GM12801 (cell line): ENCODE measurements around the gene ACBD5.

ENCODE experiments used
- TF ChIP-seq, protein P1 (sequence below): IDR thresholded peaks from one replicate; pipeline ENCODE4 v1.5.1; 2011; ENCODE audit warnings: control low read depth; ENCODE audit not compliant: insufficient read length; ENCODE audit errors: extremely low read depth

The ACBD5 gene

DNA sequence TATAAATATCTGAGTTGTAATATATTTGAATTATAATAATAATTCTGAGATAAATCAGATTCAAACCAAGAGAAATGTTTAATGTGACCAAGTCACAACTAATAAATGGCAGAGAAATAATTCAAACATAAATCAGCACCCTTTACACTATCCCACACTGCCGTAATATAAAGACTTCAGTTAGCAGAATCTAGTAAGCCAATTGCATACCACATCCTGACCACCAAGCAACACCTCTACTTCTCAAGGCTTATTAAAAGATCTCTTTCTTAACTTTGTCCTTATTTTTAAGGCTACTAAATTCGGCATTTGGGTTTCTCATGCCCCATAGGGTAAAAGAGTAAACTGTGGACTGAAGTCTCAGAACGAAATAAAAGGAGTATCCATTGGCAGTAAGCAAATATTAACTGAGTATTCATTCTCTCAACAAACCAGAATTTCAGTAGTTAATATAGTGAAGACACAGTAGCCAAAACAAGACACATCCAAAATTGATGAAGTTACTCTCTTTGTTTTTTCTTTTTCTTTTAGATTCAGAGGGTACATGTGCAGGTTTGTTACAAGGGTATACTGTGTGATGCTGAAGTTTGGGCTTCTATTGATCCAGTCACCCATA lies 14.8 kb downstream of the ACBD5 start:
- TF ChIP-seq, protein P1, sequence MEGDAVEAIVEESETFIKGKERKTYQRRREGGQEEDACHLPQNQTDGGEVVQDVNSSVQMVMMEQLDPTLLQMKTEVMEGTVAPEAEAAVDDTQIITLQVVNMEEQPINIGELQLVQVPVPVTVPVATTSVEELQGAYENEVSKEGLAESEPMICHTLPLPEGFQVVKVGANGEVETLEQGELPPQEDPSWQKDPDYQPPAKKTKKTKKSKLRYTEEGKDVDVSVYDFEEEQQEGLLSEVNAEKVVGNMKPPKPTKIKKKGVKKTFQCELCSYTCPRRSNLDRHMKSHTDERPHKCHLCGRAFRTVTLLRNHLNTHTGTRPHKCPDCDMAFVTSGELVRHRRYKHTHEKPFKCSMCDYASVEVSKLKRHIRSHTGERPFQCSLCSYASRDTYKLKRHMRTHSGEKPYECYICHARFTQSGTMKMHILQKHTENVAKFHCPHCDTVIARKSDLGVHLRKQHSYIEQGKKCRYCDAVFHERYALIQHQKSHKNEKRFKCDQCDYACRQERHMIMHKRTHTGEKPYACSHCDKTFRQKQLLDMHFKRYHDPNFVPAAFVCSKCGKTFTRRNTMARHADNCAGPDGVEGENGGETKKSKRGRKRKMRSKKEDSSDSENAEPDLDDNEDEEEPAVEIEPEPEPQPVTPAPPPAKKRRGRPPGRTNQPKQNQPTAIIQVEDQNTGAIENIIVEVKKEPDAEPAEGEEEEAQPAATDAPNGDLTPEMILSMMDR, result no peak

DNA sequence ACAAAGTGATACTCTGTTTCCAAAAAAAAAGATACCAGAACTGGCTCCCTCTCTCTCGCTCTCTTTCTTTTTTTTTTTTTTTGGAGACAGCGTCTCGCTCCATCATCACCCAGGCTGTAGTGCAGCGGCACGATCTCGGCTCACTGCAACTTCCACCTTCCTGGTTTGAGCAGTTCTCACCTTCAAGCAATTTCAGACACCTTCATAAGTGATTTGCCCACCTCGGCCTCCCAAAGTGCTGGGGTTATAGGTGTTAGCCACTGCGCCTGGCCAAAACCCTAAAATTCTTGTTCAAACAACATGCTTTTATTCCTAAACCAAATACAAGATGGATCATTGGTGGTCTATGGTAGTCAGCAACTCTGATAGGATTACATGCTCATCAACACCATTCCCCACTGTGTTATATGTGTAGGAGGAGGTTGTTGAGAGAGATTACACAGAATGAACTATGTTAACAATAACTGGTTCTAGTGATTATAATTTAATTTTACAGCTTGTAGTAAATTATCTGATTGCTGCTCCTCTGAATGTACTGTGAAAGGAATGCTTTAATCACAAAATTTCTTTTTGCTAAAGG lies 15.5 kb downstream of the ACBD5 start:
- TF ChIP-seq, protein P1, result no peak

GRCh38 chr10:27223964-27224363 lies 16.6 kb downstream of the ACBD5 start:
- TF ChIP-seq, protein P1, result no peak

DNA sequence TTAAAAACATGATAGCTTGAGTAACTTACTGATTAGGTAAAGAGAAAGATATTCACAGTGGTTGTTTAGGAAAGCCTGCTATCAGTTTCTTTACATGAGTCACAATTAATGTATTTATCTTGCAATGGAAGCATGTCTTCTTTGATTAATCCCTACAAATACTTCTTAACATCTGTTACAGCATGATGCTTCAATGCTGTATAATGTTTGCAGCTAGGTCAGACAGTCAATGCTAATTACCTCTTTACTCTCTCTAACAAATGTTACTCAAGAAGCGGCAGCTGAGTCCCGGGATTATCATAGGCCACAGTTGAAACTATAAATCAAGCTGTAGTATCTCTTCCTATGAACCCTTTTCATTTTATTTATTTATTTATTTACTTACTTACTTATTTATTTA lies 33.2 kb downstream of the ACBD5 start:
- TF ChIP-seq, protein P1, result no peak

DNA sequence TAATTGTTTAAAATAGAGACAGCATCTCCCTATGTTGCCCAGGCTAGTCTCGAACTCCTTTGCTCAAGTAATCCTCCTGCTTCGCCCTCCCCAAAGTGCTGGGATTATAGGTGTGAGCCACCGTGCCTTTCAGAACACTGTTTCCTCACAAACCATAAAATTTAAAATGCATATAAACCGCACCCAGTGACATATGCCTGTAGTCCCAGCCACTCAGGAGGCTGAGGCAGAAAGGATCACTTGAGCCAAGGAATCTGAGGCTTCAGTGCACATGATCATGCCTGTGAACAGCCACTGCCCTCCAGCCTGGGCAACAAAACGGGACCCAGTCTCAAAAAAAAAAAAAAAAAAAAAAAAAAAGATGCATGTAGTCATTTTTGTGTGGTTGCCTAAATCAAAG lies 36.8 kb downstream of the ACBD5 start:
- TF ChIP-seq, protein P1, result no peak

GRCh38 chr10:27197980-27198620 lies 42.5 kb downstream of the ACBD5 start:
- TF ChIP-seq, protein P1, result no peak

DNA sequence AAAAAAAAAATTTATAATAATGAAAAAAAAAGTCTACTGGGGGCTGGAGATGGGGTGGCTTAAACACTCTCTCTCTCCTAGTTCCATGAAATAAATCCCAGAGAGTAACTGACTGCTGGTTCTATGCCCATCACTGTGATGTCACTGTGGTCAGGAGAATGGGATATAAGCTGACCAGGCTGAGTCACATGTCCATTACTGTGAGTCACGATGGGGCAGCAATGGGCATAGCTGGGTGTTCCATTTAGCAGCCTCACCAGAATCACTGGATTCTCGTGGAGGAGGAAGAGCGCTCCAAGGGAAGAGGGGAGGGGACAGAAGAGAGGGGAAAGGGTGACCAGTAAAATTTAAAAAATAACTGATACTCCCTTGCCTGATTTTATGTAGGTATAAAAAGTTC lies 48.3 kb downstream of the ACBD5 start:
- TF ChIP-seq, protein P1, result no peak
